Measurements from ENCODE around the gene SPATC1L.

DNA sequence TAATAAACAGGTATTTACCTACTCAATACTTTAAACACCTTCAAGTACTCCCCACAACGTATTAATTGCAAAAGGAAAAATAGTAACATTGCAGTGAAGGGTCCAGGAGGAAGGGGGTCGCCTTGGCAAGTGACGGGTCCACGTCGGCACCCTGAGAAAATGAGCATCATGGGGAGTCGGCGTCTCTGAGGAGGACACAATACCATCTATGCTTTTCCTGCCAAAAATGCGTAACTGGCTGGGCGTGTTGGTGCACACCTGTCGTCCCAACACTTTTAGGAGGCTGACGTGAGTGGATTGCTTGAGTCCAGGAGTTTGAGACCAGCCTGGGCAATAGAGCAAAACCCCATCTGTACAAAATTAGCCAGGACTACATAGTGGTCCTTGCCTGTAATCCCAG is 36.2 kb downstream of the SPATC1L start:
- no peak for TF ChIP-seq GATA2 (IDR thresholded peaks at IDR 0.05; ENCODE audit: low read depth, low read length)
- no peak for TF ChIP-seq GATA3 (IDR thresholded peaks at IDR 0.05; ENCODE audit: low read depth, low read length)
